GM12872 (cell line): ENCODE data around the gene TTC39B.

ENCODE experiments used
- CTCF ChIP-seq: IDR thresholded peaks from 3 replicates; pipeline ENCODE4 v1.5.1; 2011; ENCODE audit warnings: low read depth, mild to moderate bottlenecking, low read length, moderate library complexity; ENCODE audit not compliant: insufficient read depth

TTC39B gene

GRCh38 chr9:15299374-15299939, 7.6 kb downstream of the TTC39B start:
- TF ChIP-seq CTCF, result no peak

GRCh38 chr9:15298362-15298761, 8.7 kb downstream of the TTC39B start:
- TF ChIP-seq CTCF, result no peak

GRCh38 chr9:15295761-15296405, 11.1 kb downstream of the TTC39B start:
- TF ChIP-seq CTCF, result no peak

GRCh38 chr9:15294604-15295003, 12.4 kb downstream of the TTC39B start:
- no peak for TF ChIP-seq CTCF

- no peak for TF ChIP-seq CTCF
Observed at GRCh38 chr9:15293804-15294316, 13.2 kb downstream of the TTC39B start.

GRCh38 chr9:15293084-15293483, 13.9 kb downstream of the TTC39B start:
- no peak for TF ChIP-seq CTCF

GRCh38 chr9:15289603-15290002, 17.4 kb downstream of the TTC39B start:
- TF ChIP-seq CTCF, result no peak
